Right renal cortex interstitium (tissue), 3 donors: Measurements from ENCODE around the gene BLID. TPM values are rescaled to one million over a fixed set of nuclear protein-coding genes. Genes with fewer than 3 reads are reported as not detected.

Experiments
- DNase-seq, 3 donors: peaks; one replicate each; pipeline ENCODE4 v3.0.0-alpha.2; 2013; ENCODE audit warnings: low read depth in 3 of 3, low spot score in 2 of 3
- polyA plus RNA-seq, 3 donors: library from polyadenylated mRNA; unstranded; fragments of 120-200 nt; gene quantifications; one replicate each; pipeline ENCODE4 v1.2.1, GENCODE V29; 2013; ENCODE audit not compliant: insufficient read length in 3 of 3

BLID gene
- polyA plus RNA-seq, 3 donors: not detected

DNA sequence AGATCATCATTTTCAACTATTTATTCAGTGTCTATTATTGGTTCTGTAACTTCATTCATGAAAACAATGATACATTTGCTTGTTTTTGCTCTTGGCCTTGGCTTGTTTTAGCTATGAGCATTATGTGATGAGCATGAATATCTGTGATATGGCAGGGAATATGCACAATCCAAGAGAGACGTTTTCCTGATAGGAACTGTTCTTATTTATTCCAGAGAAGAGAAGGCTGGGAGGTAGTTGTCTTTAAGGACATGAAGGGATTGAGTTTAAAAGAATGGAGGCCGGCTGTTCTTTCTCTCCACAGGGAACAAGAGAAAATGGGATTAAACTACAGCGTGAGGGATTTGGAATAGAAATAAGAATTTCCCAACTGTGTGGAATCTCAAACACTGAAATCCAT, 30.3 kb downstream of the BLID start:
- DNase-seq: no peak

- no peak for DNase-seq
Observed at GRCh38 chr11:122085264-122085663, 30.8 kb downstream of the BLID start.

- DNase-seq: no peak
Observed at GRCh38 chr11:122082205-122082604, 33.8 kb downstream of the BLID start.

DNA sequence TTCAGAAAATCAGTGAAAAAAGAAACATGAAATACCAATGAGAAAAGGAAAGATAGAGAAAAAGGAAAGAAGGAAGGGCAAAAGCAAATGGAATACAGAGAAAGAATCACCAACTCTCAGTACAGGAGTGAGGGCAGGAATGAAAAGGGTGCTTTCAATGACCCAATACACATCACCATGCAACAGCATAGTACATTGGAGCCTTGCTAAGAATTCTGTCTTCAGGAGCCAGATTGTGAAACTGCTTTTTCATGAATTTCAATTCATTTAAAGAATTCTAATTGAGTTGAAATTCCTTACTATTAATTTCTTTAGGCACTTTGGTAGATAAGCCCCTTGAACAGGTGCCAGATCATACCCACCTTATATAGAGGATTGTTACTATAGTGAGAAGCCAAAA, 34.9 kb downstream of the BLID start:
- DNase-seq: no peak

GRCh38 chr11:122077459-122077858, 38.6 kb downstream of the BLID start:
- no peak for DNase-seq

- no peak for DNase-seq
Observed at GRCh38 chr11:122076512-122077120, 39.4 kb downstream of the BLID start.

- DNase-seq: no peak
Observed at GRCh38 chr11:122075016-122075415, 41.0 kb downstream of the BLID start.

- DNase-seq: no peak
Observed at GRCh38 chr11:122074022-122074421, 42.0 kb downstream of the BLID start.

DNA sequence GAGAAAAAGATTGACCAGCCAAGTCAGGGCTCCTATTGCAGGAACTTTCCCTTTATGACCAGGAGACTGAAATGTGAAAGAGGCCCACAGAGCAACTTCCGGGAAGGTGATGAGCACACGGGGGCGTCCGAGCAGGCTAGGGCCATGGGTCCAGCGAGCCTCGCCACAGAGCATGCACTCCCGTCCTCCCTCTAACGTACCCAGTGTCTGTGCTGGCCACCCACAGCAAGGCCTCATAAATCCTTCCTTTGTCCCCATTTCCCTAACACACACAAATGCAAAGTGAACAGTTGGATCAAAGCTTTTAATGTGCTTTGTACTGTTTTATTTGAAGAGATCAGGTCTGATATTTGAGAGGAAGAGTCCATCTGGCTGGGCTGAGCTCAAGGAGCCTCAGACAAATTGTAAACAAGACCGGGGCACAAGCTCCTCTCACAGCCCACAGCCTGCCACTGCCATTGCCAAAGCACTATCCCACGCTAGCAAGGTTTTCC, 44.3 kb downstream of the BLID start:
- no peak for DNase-seq

- peak; percentile 53 to 75 (median 69) for DNase-seq
Observed at GRCh38 chr11:122069707-122070360, 46.2 kb downstream of the BLID start.

DNA sequence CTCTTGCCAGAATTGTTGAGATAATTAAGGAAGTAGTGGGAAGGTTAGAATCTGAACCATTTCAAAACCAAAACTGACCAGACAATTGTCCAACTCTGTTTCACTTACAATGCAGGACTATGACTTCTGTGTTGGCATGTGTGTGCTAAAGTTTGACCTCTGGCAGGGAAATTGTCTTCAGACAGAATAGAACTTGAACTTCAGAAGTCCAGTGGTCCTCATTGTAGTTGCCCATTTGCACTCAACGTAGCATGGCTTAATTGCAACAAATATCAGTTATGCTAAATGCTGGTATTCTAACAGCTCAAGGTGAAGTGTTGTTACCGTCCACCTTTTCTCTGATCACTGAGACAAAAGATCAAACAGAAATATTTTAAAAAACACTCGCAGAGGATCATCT, 47.2 kb downstream of the BLID start:
- DNase-seq: no peak

- no peak for DNase-seq
Observed at GRCh38 chr11:122068141-122068540, 47.9 kb downstream of the BLID start.
